ENCODE data around the gene IGSF21. TPM values are rescaled to one million over a fixed set of nuclear protein-coding genes. Genes with fewer than 3 reads are reported as not detected.

IGSF21 gene
- polyA plus RNA-seq, 2 of the 4 experiments (the other 2 are of a cell fraction): not detected

DNA sequence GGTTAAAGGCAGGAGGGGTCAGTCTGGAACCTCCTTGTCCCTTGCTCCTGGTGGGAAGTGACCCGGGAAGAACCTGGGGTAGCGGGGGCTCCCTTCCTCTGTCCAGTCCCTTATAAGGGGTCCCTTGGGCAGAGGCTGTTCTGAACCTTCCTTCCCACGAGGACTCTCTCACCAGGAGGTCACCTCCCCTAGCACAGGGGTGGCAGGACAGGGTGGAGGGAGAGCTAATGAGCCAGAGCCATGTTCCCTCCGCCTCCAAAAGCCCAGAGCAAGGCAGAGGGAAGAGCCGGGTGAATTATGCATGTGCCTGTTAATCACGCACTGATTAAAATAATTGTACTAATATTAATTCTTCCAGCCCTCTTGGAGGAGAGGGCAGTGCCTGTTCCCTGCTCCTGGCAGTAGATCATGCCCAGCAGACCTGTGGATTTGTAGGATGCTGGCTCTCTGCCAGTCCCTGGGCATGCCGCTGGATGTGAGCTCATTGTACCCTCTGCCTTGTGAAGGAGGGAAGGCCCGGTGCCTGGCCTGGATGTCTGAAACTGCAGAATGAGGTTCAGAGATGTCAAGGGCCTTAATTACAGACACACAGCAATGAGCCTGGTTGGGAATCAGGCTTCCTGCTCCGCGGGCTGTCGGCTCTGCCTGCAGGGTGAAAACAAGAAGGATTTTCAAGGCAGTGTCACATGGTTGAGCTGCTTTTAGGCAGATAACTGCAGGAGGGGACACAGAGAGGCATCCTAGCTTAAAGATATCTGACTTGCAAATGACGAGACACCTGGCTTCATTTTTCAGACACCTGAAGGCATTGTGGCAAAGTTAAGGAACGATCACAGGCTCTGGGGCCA is 68.2 kb downstream of the IGSF21 start:
- H3K4me2 ChIP-seq: no peak overlapping the region
- ChIA-PET POLR2A (no interaction called here), CTCF (interaction anchor here (0.9 kb wide), 1 partner anchor 10 kb away, joined by 3 read pairs; no protein-coding TSS in a partner anchor)
- ATAC-seq (no peak), FAIRE-seq (no peak), DNase-seq (ENCODE audit: low read depth in 1 of 2, low spot score in 1 of 2) (no peak)
- WGBS (ENCODE audit: missing lambda C conversion rate): 22% methylated on average over 11 of the region's 13 CpGs
- TF ChIP-seq, protein P1, sequence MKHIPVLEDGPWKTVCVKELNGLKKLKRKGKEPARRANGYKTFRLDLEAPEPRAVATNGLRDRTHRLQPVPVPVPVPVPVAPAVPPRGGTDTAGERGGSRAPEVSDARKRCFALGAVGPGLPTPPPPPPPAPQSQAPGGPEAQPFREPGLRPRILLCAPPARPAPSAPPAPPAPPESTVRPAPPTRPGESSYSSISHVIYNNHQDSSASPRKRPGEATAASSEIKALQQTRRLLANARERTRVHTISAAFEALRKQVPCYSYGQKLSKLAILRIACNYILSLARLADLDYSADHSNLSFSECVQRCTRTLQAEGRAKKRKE (CRISPR knock-in tag; IDR thresholded peaks at IDR 0.05; ENCODE audit: low read depth): no peak
- TF ChIP-seq, protein P2, sequence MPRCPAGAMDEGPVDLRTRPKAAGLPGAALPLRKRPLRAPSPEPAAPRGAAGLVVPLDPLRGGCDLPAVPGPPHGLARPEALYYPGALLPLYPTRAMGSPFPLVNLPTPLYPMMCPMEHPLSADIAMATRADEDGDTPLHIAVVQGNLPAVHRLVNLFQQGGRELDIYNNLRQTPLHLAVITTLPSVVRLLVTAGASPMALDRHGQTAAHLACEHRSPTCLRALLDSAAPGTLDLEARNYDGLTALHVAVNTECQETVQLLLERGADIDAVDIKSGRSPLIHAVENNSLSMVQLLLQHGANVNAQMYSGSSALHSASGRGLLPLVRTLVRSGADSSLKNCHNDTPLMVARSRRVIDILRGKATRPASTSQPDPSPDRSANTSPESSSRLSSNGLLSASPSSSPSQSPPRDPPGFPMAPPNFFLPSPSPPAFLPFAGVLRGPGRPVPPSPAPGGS (IDR thresholded peaks at IDR 0.05): no peak
- TF ChIP-seq MAFK (IDR thresholded peaks at IDR 0.05; ENCODE audit: partially characterized antibody) (no peak), SMC3 (IDR thresholded peaks at IDR 0.05) (no peak), RARB (CRISPR knock-in tag; IDR thresholded peaks at IDR 0.05) (no peak), KDM1A (IDR thresholded peaks at IDR 0.05; ENCODE audit: low read depth) (no peak), POLR2AphosphoS2 (conservative IDR thresholded peaks at IDR 0.05; ENCODE audit: low read length) (no peak), HDAC2 (IDR thresholded peaks at IDR 0.05) (no peak), CEBPB (IDR thresholded peaks at IDR 0.05) (no peak), ZFP36 (IDR thresholded peaks at IDR 0.05; ENCODE audit: borderline replicate concordance, partially characterized antibody) (no peak), HEYL (CRISPR knock-in tag; IDR thresholded peaks at IDR 0.05) (no peak), HOXB13 (CRISPR knock-in tag; IDR thresholded peaks at IDR 0.05; ENCODE audit: low read depth) (no peak)
- TF ChIP-seq, protein P3, sequence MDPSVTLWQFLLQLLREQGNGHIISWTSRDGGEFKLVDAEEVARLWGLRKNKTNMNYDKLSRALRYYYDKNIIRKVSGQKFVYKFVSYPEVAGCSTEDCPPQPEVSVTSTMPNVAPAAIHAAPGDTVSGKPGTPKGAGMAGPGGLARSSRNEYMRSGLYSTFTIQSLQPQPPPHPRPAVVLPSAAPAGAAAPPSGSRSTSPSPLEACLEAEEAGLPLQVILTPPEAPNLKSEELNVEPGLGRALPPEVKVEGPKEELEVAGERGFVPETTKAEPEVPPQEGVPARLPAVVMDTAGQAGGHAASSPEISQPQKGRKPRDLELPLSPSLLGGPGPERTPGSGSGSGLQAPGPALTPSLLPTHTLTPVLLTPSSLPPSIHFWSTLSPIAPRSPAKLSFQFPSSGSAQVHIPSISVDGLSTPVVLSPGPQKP (IDR thresholded peaks at IDR 0.05; ENCODE audit: low read depth, low read length): no peak
- TF ChIP-seq, protein P4, sequence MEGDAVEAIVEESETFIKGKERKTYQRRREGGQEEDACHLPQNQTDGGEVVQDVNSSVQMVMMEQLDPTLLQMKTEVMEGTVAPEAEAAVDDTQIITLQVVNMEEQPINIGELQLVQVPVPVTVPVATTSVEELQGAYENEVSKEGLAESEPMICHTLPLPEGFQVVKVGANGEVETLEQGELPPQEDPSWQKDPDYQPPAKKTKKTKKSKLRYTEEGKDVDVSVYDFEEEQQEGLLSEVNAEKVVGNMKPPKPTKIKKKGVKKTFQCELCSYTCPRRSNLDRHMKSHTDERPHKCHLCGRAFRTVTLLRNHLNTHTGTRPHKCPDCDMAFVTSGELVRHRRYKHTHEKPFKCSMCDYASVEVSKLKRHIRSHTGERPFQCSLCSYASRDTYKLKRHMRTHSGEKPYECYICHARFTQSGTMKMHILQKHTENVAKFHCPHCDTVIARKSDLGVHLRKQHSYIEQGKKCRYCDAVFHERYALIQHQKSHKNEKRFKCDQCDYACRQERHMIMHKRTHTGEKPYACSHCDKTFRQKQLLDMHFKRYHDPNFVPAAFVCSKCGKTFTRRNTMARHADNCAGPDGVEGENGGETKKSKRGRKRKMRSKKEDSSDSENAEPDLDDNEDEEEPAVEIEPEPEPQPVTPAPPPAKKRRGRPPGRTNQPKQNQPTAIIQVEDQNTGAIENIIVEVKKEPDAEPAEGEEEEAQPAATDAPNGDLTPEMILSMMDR (IDR thresholded peaks at IDR 0.05): no peak
- TF ChIP-seq, protein P5, sequence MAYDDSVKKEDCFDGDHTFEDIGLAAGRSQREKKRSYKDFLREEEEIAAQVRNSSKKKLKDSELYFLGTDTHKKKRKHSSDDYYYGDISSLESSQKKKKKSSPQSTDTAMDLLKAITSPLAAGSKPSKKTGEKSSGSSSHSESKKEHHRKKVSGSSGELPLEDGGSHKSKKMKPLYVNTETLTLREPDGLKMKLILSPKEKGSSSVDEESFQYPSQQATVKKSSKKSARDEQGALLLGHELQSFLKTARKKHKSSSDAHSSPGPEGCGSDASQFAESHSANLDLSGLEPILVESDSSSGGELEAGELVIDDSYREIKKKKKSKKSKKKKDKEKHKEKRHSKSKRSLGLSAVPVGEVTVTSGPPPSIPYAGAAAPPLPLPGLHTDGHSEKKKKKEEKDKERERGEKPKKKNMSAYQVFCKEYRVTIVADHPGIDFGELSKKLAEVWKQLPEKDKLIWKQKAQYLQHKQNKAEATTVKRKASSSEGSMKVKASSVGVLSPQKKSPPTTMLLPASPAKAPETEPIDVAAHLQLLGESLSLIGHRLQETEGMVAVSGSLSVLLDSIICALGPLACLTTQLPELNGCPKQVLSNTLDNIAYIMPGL (CRISPR knock-in tag; IDR thresholded peaks at IDR 0.05; ENCODE audit: borderline replicate concordance): no peak
- no peaks in the 10 kb centered on the region for H3K9me3 ChIP-seq
- no peak overlapping the region for H3K27ac ChIP-seq
- H3K4me1 ChIP-seq: no peaks in the 10 kb centered on the region
- no peak overlapping the region for H3K4me3 ChIP-seq

DNA sequence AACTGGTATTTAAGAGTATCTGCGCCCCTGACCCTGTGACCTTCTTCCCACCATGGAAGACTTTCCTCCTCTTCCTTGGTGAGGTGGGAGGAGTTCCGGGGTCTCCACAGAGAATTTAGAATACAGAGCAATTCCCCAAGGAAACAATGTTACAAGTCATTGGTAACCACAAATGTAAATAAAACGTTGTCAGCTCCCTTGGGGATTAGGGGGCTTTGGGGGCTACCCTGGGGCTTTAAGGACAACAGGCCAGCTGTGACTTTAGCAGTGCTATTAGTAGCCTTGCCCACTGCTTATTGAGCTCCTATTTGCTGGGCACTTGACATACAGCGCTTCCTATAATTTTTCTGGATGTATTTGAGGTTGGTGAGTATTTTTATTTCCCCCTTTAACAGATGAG is 69.0 kb downstream of the IGSF21 start:
- Histone ChIP-seq H3K9me3 (no peaks in the 10 kb centered on the region), H3K4me2 (no peak overlapping the region), H3K4me3 (no peak overlapping the region), H3K4me1 (no peaks in the 10 kb centered on the region), H3K27ac (no peak overlapping the region)
- no peak for ATAC-seq
- 9% methylated on average over 4 of the region's 4 CpGs for WGBS (ENCODE audit: missing lambda C conversion rate)
- ChIA-PET POLR2A (no interaction called here), CTCF (no interaction called here)
- no peak for FAIRE-seq
- no peak for DNase-seq (ENCODE audit: low read depth in 1 of 2, low spot score in 1 of 2)
- no peak for TF ChIP-seq RARB (CRISPR knock-in tag; IDR thresholded peaks at IDR 0.05)
- no peak for TF ChIP-seq MAFK (IDR thresholded peaks at IDR 0.05; ENCODE audit: partially characterized antibody)
- no peak for TF ChIP-seq TP53 (CRISPR knock-in tag; IDR thresholded peaks at IDR 0.05)
- TF ChIP-seq TFCP2L1 (CRISPR knock-in tag; IDR thresholded peaks at IDR 0.05): no peak
- no peak for TF ChIP-seq JUN (IDR thresholded peaks at IDR 0.05)
- TF ChIP-seq, protein P2 (IDR thresholded peaks at IDR 0.05): no peak
- no peak for TF ChIP-seq ZSCAN20 (CRISPR knock-in tag; IDR thresholded peaks at IDR 0.05)
- TF ChIP-seq, protein P6, sequence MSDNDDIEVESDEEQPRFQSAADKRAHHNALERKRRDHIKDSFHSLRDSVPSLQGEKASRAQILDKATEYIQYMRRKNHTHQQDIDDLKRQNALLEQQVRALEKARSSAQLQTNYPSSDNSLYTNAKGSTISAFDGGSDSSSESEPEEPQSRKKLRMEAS (IDR thresholded peaks at IDR 0.05): no peak
- no peak for TF ChIP-seq CBX8 (IDR thresholded peaks at IDR 0.05)
- TF ChIP-seq EP300 (IDR thresholded peaks at IDR 0.05): no peak
- TF ChIP-seq ZNF302 (CRISPR knock-in tag; IDR thresholded peaks at IDR 0.05): no peak
- no peak for TF ChIP-seq HEYL (CRISPR knock-in tag; IDR thresholded peaks at IDR 0.05)
- TF ChIP-seq, protein P7, sequence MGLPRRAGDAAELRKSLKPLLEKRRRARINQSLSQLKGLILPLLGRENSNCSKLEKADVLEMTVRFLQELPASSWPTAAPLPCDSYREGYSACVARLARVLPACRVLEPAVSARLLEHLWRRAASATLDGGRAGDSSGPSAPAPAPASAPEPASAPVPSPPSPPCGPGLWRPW (IDR thresholded peaks at IDR 0.05): no peak
- no peak for TF ChIP-seq SMC3 (IDR thresholded peaks at IDR 0.05)
- TF ChIP-seq RFX5 (IDR thresholded peaks at IDR 0.05): no peak
- TF ChIP-seq MAZ (IDR thresholded peaks at IDR 0.05; ENCODE audit: borderline replicate concordance, low read depth, low read length): no peak
- TF ChIP-seq, protein P1 (CRISPR knock-in tag; IDR thresholded peaks at IDR 0.05; ENCODE audit: low read depth): no peak
